Glutamatergic neuron (in vitro differentiated cells): Measurements from ENCODE around the gene TAGLN. TPM values are rescaled to one million over a fixed set of nuclear protein-coding genes. Genes with fewer than 3 reads are reported as not detected.

Experiments used
- DNase-seq: peaks from one replicate; pipeline ENCODE4 v3.0.0; 2022
- H3K27ac Mint-ChIP-seq: one replicate; pipeline ENCODE4 v1.8.0; 2020; ENCODE audit warnings: mild to moderate bottlenecking, mixed read lengths, inconsistent platforms; ENCODE audit not compliant: unreplicated experiment
- H3K27me3 Mint-ChIP-seq: one replicate; pipeline ENCODE4 v1.8.0; 2020; ENCODE audit warnings: mild to moderate bottlenecking, moderate library complexity, mixed read lengths, inconsistent platforms; ENCODE audit not compliant: unreplicated experiment
- H3K36me3 Mint-ChIP-seq: one replicate; pipeline ENCODE4 v1.8.0; 2020; ENCODE audit warnings: mild to moderate bottlenecking, mixed read lengths, inconsistent platforms; ENCODE audit not compliant: unreplicated experiment
- H3K4me1 Mint-ChIP-seq: one replicate; pipeline ENCODE4 v1.8.0; 2020; ENCODE audit warnings: mild to moderate bottlenecking, low read depth, mixed read lengths, inconsistent platforms; ENCODE audit not compliant: unreplicated experiment
- H3K4me3 Mint-ChIP-seq: one replicate; pipeline ENCODE4 v1.8.0; 2020; ENCODE audit warnings: mild to moderate bottlenecking, mixed read lengths, inconsistent platforms; ENCODE audit not compliant: unreplicated experiment
- H3K9me3 Mint-ChIP-seq: one replicate; pipeline ENCODE4 v1.8.0; 2020; ENCODE audit warnings: mild to moderate bottlenecking, moderate library complexity, mixed read lengths, inconsistent platforms; ENCODE audit not compliant: unreplicated experiment
- CTCF ChIP-seq: fragments of 200-600 bp; sonication (generic); IDR thresholded peaks from one replicate; pipeline ENCODE4 v1.5.0; 2021; ENCODE audit not compliant: partially characterized antibody, unreplicated experiment
- total RNA-seq: library from RNA; stranded (reverse); fragmentation: NEBNext Ultra II Directional; extraction: Animal tissue kit (Norgen Biotek cat#: 25700); gene quantifications from one replicate; pipeline ENCODE4 v1.2.1, GENCODE V29; 2021; ENCODE audit not compliant: unreplicated experiment

Gene TAGLN
- total RNA-seq, 1 donor from 2014 or later: 6.1 TPM

DNA sequence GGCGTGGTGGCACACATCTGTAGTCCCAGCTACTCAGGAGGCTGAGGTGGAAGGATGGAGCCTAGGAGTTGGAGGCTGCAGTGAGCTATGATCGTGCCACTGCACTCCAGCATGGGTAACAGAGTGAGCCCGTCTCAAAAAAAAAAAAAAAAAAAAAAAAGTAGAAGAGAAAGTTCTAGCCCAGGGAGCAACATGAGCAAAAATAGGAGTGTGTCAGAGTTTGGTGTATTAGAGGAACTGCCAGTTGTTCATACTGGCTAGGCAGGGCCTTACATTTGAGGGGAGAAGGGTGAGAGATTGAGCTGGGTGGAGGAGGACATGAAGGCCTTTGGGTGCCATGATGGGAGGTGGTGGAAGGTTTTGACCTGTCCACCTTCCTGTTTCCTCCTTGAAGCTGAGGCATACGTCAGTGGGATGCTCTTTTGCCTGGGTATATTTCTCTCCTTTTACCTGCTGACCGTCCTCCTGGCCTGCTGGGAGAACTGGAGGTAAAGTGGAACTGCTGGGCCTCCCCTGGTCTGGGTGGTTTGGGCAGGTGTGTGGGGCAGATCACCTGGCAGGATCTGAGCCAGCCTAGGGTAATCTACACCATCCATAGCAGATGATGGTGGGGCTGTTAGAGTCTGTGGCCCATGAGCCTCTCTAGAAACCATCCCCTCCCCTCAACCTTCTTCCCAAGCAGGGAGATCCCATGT is 13.3 kb upstream of the TAGLN start:
- peaks cover 3% of the 10 kb centered on the region for H3K9me3 Mint-ChIP-seq
- no peak overlapping the region for H3K4me3 Mint-ChIP-seq
- no peak for TF ChIP-seq CTCF
- H3K27ac Mint-ChIP-seq: no peak overlapping the region
- peaks cover 4% of the 10 kb centered on the region for H3K27me3 Mint-ChIP-seq
- peak; percentile 0 for DNase-seq
- peaks cover 3% of the 10 kb centered on the region for H3K4me1 Mint-ChIP-seq
- peaks cover 4% of the 10 kb centered on the region for H3K36me3 Mint-ChIP-seq

- Mint-ChIP-seq H3K4me3 (no peak overlapping the region), H3K36me3 (peaks cover 4% of the 10 kb centered on the region), H3K27me3 (peaks cover 3% of the 10 kb centered on the region), H3K9me3 (peaks cover 3% of the 10 kb centered on the region), H3K27ac (no peak overlapping the region), H3K4me1 (no peaks in the 10 kb centered on the region)
- peak; percentile 4 for DNase-seq
- no peak for TF ChIP-seq CTCF
Measured at GRCh38 chr11:117186431-117186761, 12.8 kb upstream of the TAGLN start.

GRCh38 chr11:117187007-117187406 is 12.2 kb upstream of the TAGLN start:
- Mint-ChIP-seq H3K4me3 (no peak overlapping the region), H3K27ac (no peak overlapping the region)
- no peak for TF ChIP-seq CTCF

DNA sequence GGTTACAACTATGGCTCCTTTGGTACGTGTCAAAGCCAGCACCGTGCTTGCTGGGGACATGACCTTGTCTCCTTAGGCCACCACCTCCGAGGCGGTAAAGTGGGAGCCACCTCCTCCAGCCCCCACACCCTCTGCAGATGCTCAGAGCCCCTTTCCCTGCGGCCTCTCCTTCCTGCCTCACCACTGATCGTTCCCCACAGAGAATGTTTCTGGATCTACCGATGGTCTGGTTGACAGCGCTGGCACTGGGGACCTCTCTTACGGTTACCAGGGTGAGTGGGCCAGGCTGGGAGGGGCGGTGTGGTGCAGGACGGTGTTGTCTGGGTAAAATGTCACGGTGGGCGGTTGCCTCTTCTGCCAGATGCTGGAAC is 11.8 kb upstream of the TAGLN start:
- TF ChIP-seq CTCF: no peak
- peaks cover 3% of the 10 kb centered on the region for H3K9me3 Mint-ChIP-seq
- DNase-seq: peak; percentile 8
- no peak overlapping the region for H3K27ac Mint-ChIP-seq
- H3K4me3 Mint-ChIP-seq: no peak overlapping the region
- peaks cover 3% of the 10 kb centered on the region for H3K27me3 Mint-ChIP-seq
- H3K4me1 Mint-ChIP-seq: no peaks in the 10 kb centered on the region
- peaks cover 4% of the 10 kb centered on the region for H3K36me3 Mint-ChIP-seq

More at GRCh38 chr11:117187007-117187406, 12.2 kb upstream of the TAGLN start:
- DNase-seq: peak; percentile 6
- H3K9me3 Mint-ChIP-seq: peaks cover 3% of the 10 kb centered on the region
- peaks cover 4% of the 10 kb centered on the region for H3K36me3 Mint-ChIP-seq
- no peaks in the 10 kb centered on the region for H3K4me1 Mint-ChIP-seq
- H3K27me3 Mint-ChIP-seq: peaks cover 3% of the 10 kb centered on the region

DNA sequence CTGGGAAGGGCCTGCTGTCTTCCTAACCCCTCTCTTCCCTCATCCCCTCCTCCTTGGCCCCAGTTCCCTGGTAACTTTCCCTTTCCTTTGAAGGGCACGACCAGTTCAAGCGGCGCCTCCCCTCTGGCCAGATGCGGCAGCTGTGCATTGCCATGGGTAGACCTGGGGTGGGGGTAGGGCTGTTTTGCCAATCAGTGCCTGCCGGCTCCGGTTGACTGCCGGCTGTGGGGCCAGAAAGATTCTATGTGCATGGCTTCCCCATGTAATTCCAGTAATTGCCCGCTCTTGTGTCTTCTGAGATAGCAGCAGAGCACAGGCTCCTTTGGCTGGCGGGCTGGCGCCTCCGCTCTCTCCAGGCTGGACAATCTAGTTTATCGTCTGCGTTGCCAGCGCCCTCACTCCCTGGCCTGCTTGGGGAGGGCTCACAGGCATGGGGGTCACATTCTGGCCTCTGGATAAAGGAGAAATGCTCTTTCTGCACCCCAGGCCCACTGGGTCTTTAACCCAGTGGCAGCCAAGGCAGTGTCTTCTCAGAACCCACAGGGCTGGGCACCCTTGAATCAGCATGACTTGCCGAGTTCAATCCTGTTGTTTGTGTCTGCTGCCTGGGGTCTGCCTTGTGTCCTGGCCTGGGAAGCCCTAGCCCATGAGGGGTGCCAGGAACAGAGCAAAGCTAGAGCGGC is 11.2 kb upstream of the TAGLN start:
- DNase-seq: peak; percentile 6
- peaks cover under 1% of the 10 kb centered on the region for H3K9me3 Mint-ChIP-seq
- H3K36me3 Mint-ChIP-seq: peaks cover 4% of the 10 kb centered on the region
- no peak overlapping the region for H3K4me3 Mint-ChIP-seq
- no peak overlapping the region for H3K27ac Mint-ChIP-seq
- H3K4me1 Mint-ChIP-seq: no peaks in the 10 kb centered on the region
- no peak for TF ChIP-seq CTCF
- H3K27me3 Mint-ChIP-seq: peaks cover 3% of the 10 kb centered on the region
